NT2/D1 (cell line): ENCODE data around the gene IGSF23.

ENCODE experiments used
- YY1 ChIP-seq: IDR thresholded peaks from 2 replicates; pipeline ENCODE4 v1.6.1; 2011; ENCODE audit not compliant: insufficient read length, insufficient read depth
- ZNF274 ChIP-seq: IDR thresholded peaks from 2 replicates; pipeline ENCODE4 v1.6.1; 2011; ENCODE audit warnings: mild to moderate bottlenecking, low read depth, low read length

DNA sequence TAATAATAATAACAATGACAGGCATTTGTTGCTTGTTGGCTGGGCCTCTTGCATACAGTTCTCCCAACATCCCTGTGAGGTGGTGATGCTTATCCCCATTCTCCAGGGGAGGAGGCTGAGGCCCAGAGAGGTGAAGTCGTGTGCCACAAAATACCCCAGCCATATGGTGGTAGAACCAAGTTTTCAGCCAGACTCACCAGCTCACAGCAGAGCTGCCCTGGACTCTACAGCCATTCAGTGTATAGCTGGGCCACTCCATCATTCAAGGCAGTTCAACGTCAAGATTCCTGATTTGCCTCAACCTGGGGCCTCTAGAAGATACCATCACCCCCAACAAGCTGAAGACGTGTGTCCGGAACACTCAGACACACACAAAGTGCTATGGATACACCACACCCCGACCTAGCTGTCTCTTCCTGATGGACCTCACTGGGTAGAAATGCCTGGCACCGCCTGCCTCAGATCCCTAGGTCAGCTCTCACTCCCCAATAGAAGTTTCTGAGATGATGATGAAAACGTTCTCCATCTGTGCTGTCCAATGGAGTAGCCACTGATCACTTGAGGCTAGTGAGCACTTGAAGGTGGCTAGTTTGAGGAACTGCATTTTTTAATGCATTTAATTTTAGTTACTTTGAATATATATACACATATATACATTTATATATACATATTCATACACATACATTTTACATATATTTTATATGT, 53.6 kb downstream of the IGSF23 start:
- TF ChIP-seq ZNF274 (no peak), YY1 (no peak)
